IMR-90 (cell line): ENCODE data around the gene EPHX1. TPM values are rescaled to one million over a fixed set of nuclear protein-coding genes. Genes with fewer than 3 reads are reported as not detected.

Experiments
- ATAC-seq: fragments of 200-7000 bp; cut with Tn5 transposase; 2 replicates; pipeline ENCODE4 v1.9.1; 2020; ENCODE audit warnings: low read depth, mild to moderate bottlenecking, moderate library complexity
- BruUV-seq: library from RNA; stranded (reverse); fragments of 400-500 nt; replicated peaks from 2 replicates; lab custom pipeline; 2021; lab: Mats Ljungman, UMichigan
- CTCF ChIA-PET: fragments of 300-600 bp; formaldehyde crosslinking; extraction: SDS; loops from one replicate; lab custom pipeline; 2021; ENCODE audit warnings: antibody characterized with exemption; lab: Yijun Ruan, JAX
- POLR2A ChIA-PET: fragments of 300-600 bp; sonication (Branson Sonifier 250); formaldehyde crosslinking; loops from one replicate; lab custom pipeline; 2022; ENCODE audit warnings: antibody characterized with exemption; ENCODE audit not compliant: unreplicated experiment; lab: Charles Lee
- DNase-seq: peaks from one replicate; pipeline ENCODE4 v3.0.0; 2013
- H2AFZ ChIP-seq: replicated peaks from 2 replicates; pipeline ENCODE3; 2013; ENCODE audit warnings: low read length, mild to moderate bottlenecking; ENCODE audit not compliant: poor library complexity
- H2AK5ac ChIP-seq: 2 replicates; pipeline ENCODE4 v1.6.1; 2013; ENCODE audit warnings: low read depth, low read length, inconsistent platforms
- H2AK9ac ChIP-seq: replicated peaks from 2 replicates; pipeline ENCODE3; 2013; ENCODE audit warnings: mild to moderate bottlenecking, low read depth, low read length, moderate library complexity; ENCODE audit not compliant: poor library complexity
- H2BK120ac ChIP-seq: 2 replicates; pipeline ENCODE4 v1.6.1; 2013; ENCODE audit warnings: low read depth, low read length, inconsistent platforms
- H2BK15ac ChIP-seq: 3 replicates; pipeline ENCODE4 v1.6.1; 2013; ENCODE audit warnings: low read depth, low read length, inconsistent platforms
- H2BK20ac ChIP-seq: 2 replicates; pipeline ENCODE4 v1.6.1; 2013; ENCODE audit warnings: low read depth, mild to moderate bottlenecking, inconsistent platforms, low read length, moderate library complexity
- H2BK5ac ChIP-seq: 2 replicates; pipeline ENCODE4 v1.6.1; 2013; ENCODE audit warnings: mild to moderate bottlenecking, low read depth, low read length, inconsistent platforms; ENCODE audit not compliant: poor library complexity, severe bottlenecking
- H3K14ac ChIP-seq: replicated peaks from 2 replicates; pipeline ENCODE4 v1.6.1; 2013; ENCODE audit warnings: low read depth, low read length, inconsistent platforms
- H3K18ac ChIP-seq: 2 replicates; pipeline ENCODE4 v1.6.1; 2013; ENCODE audit warnings: low read depth, low read length, control low read depth
- H3K23ac ChIP-seq: 2 replicates; pipeline ENCODE4 v1.6.1; 2013; ENCODE audit warnings: low read depth, low read length, inconsistent platforms
- H3K27ac ChIP-seq: 2 replicates; pipeline ENCODE4 v1.5.1; 2013; ENCODE audit warnings: mild to moderate bottlenecking, control low read depth, low read length; ENCODE audit not compliant: insufficient read depth
- H3K27me3 ChIP-seq: 2 replicates; pipeline ENCODE4 v1.6.1; 2013; ENCODE audit warnings: low read length; ENCODE audit not compliant: control insufficient read depth, insufficient read depth
- H3K36me3 ChIP-seq: 2 replicates; pipeline ENCODE4 v1.6.1; 2013; ENCODE audit warnings: low read length, mixed read lengths; ENCODE audit not compliant: control insufficient read depth, insufficient read depth
- H3K4ac ChIP-seq: 2 replicates; pipeline ENCODE4 v1.6.1; 2013; ENCODE audit warnings: low read depth, low read length, inconsistent platforms
- H3K4me1 ChIP-seq: 2 replicates; pipeline ENCODE4 v1.6.1; 2013; ENCODE audit warnings: low read length, mixed read lengths; ENCODE audit not compliant: control insufficient read depth, insufficient read depth
- H3K4me2 ChIP-seq: 2 replicates; pipeline ENCODE4 v1.6.1; 2013; ENCODE audit warnings: low read depth, mild to moderate bottlenecking, control low read depth, low read length, moderate library complexity
- H3K4me3 ChIP-seq: 2 replicates; pipeline ENCODE4 v1.5.1; 2013; ENCODE audit warnings: low read depth, mild to moderate bottlenecking, control low read depth, low read length, moderate library complexity; ENCODE audit not compliant: insufficient read depth
- H3K56ac ChIP-seq: 2 replicates; pipeline ENCODE4 v1.6.1; 2013; ENCODE audit warnings: low read length, inconsistent platforms; ENCODE audit not compliant: insufficient read depth; ENCODE audit errors: extremely low read depth
- H3K79me1 ChIP-seq, 2 experiments: 2 replicates each; pipeline ENCODE4 v1.6.1; 2013; ENCODE audit warnings: low read length in 2 of 2, inconsistent platforms in 1 of 2, low read depth in 1 of 2
- H3K9ac ChIP-seq: 2 replicates; pipeline ENCODE4 v1.6.1; 2013; ENCODE audit warnings: low read depth, low read length, control low read depth
- H3K9me1 ChIP-seq: 2 replicates; pipeline ENCODE4 v1.6.1; 2013; ENCODE audit warnings: low read length, inconsistent platforms; ENCODE audit not compliant: insufficient read depth
- H3K9me3 ChIP-seq: 2 replicates; pipeline ENCODE4 v1.6.1; 2013; ENCODE audit warnings: low read length; ENCODE audit not compliant: control insufficient read depth, insufficient read depth
- H4K20me1 ChIP-seq: 2 replicates; pipeline ENCODE4 v1.6.1; 2013; ENCODE audit warnings: low read length, inconsistent platforms; ENCODE audit not compliant: insufficient read depth
- H4K5ac ChIP-seq: 2 replicates; pipeline ENCODE4 v1.6.1; 2013; ENCODE audit warnings: mild to moderate bottlenecking, low read depth, low read length, control low read depth
- H4K8ac ChIP-seq, 2 experiments: 2 replicates each; pipeline ENCODE4 v1.6.1; 2013; ENCODE audit warnings: low read depth in 2 of 2, low read length in 2 of 2, control low read depth in 1 of 2, inconsistent platforms in 1 of 2
- H4K91ac ChIP-seq: 2 replicates; pipeline ENCODE4 v1.6.1; 2013; ENCODE audit warnings: low read depth, low read length, inconsistent platforms; ENCODE audit not compliant: insufficient read depth
- BHLHE40 ChIP-seq: fragments of 150-350 bp; IDR thresholded peaks from 2 replicates; pipeline ENCODE4 v1.6.1; 2016; ENCODE audit warnings: mild to moderate bottlenecking, low read depth, low read length
- CEBPB ChIP-seq: IDR thresholded peaks from 2 replicates; pipeline ENCODE4 v1.6.1; 2012; ENCODE audit warnings: low read depth, low read length, improper control_type of control experiment
- ELK1 ChIP-seq: fragments of 150-350 bp; IDR thresholded peaks from 2 replicates; pipeline ENCODE4 v1.6.1; 2016; ENCODE audit warnings: low read depth, mild to moderate bottlenecking, low read length, moderate library complexity, borderline replicate concordance
- FOS ChIP-seq: fragments of 150-350 bp; IDR thresholded peaks from 2 replicates; pipeline ENCODE4 v1.6.1; 2016; ENCODE audit warnings: low read depth, low read length
- MAZ ChIP-seq: IDR thresholded peaks from 2 replicates; pipeline ENCODE4 v1.6.1; 2012; ENCODE audit warnings: low read depth, mild to moderate bottlenecking, low read length, improper control_type of control experiment, moderate library complexity, borderline replicate concordance
- NFE2L2 ChIP-seq: fragments of 150-350 bp; IDR thresholded peaks from 2 replicates; pipeline ENCODE4 v1.6.1; 2016; ENCODE audit warnings: low read depth, mild to moderate bottlenecking, low read length
- POLR2A ChIP-seq: IDR thresholded peaks from 2 replicates; pipeline ENCODE4 v1.6.1; 2012; ENCODE audit warnings: mild to moderate bottlenecking, low read depth, low read length
- RAD21 ChIP-seq: IDR thresholded peaks from 2 replicates; pipeline ENCODE4 v1.6.1; 2012; ENCODE audit warnings: low read length, improper control_type of control experiment
- RCOR1 ChIP-seq: IDR thresholded peaks from 2 replicates; pipeline ENCODE4 v1.6.1; 2012; ENCODE audit warnings: mild to moderate bottlenecking, low read length, improper control_type of control experiment; ENCODE audit not compliant: insufficient replicate concordance
- RFX5 ChIP-seq: IDR thresholded peaks from 2 replicates; pipeline ENCODE4 v1.8.0; 2012; ENCODE audit warnings: low read depth, mild to moderate bottlenecking, low read length, moderate library complexity
- SMC3 ChIP-seq: fragments of 150-350 bp; IDR thresholded peaks from 2 replicates; pipeline ENCODE4 v1.6.1; 2016; ENCODE audit warnings: low read depth, mild to moderate bottlenecking, antibody characterized with exemption, low read length, moderate library complexity
- WGBS, 2 experiments: methylation state at CpG; one replicate each; pipeline versions ENCODE4 v1.1.5 to v1.1.7; 2013; ENCODE audit warnings: missing lambda C conversion rate in 2 of 2; ENCODE audit not compliant: insufficient read length in 1 of 2; ENCODE audit errors: extremely low coverage in 2 of 2; 5-methylcytosine and 5-hydroxymethylcytosine counted together
- dilution Hi-C: fragments of 300-500 bp; cut with HindIII; formaldehyde crosslinking; loops from one replicate; pipeline ENCODE4 v1.14.3; 2018; ENCODE audit warnings: low sequenced_read_pairs; ENCODE audit not compliant: unreplicated experiment
- in situ Hi-C: fragments of 300-500 bp; cut with MboI; formaldehyde crosslinking; loops from 3 replicates; pipeline ENCODE4 v1.14.3; 2019; ENCODE audit warnings: low sequenced_read_pairs, inconsistent platforms, mixed read lengths
- intact Hi-C: fragments of 100-400 bp; cut with micrococcal nuclease; formaldehyde crosslinking; loops from 2 replicates; pipeline ENCODE4 v1.10.0; 2022
- polyA plus RNA-seq, 3 experiments: library from polyadenylated mRNA; depleted of rRNA; stranded (reverse); fragments of >200 nt; gene quantifications; 2 replicates each; pipeline ENCODE4 v1.2.3, GENCODE V29; 2012; ENCODE audit warnings: low replicate concordance in 1 of 3
- total RNA-seq: library from RNA; depleted of rRNA; stranded (reverse); fragments of >200 nt; gene quantifications from 2 replicates; pipeline ENCODE4 v1.2.3, GENCODE V29; 2012
- TF ChIP-seq, protein P1 (sequence below): conservative IDR thresholded peaks from 2 replicates; pipeline ENCODE4 v1.5.1; 2012; ENCODE audit warnings: mild to moderate bottlenecking, low read depth, low read length, improper control_type of control experiment
- TF ChIP-seq, protein P2 (sequence below): fragments of 150-350 bp; IDR thresholded peaks from 2 replicates; pipeline ENCODE4 v1.6.1; 2017; ENCODE audit warnings: mild to moderate bottlenecking, antibody characterized with exemption, low read length, low read depth

Gene EPHX1
- total and polyA plus RNA-seq, 2 of the 4 experiments (the other 2 are of a cell fraction), result 20.3 to 46.3 TPM

DNA sequence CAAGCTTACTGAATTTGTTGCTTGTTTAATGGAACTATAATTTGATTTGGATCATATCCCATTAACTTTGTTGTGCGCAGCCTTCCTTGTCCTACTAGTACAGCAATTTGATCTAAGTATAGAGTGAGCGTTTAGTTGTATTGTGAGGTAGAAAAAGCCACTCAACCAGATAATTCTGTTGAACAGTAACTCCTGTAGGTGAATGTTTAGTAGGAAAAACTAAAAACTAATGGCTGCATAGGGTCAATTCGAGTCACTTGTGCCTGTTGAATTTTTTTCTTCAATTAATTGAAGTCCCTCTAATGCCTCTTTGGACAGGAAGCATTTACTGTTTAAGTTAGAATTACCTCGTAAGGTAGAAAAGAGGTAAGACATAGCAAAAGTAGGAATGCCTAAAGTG lies 15.0 kb upstream of the EPHX1 start:
- in situ Hi-C loops, result no loop called here
- Histone ChIP-seq H3K18ac (no peak overlapping the region), H3K4me3 (no peak overlapping the region), H3K14ac (no peak overlapping the region), H3K36me3 (peaks cover 12% of the 10 kb centered on the region), H2BK15ac (no peak overlapping the region), H3K56ac (no peak overlapping the region), H2BK20ac (no peak overlapping the region), H4K20me1 (no peaks in the 10 kb centered on the region; the same call in 1 of the 2 replicates), H3K27me3 (no peaks in the 10 kb centered on the region), H3K9me3 (no peaks in the 10 kb centered on the region), H2AFZ (no peak overlapping the region), H2BK5ac (no peak overlapping the region), H3K9ac (no peak overlapping the region), H4K8ac (no peak overlapping the region), H3K23ac (no peak overlapping the region), H3K4me2 (no peak overlapping the region), H3K4me1 (no peaks in the 10 kb centered on the region), H3K4ac (no peak overlapping the region), H2AK5ac (no peak overlapping the region), H4K91ac (no peak overlapping the region), H3K9me1 (no peaks in the 10 kb centered on the region), H2BK120ac (no peak overlapping the region), H3K79me1 (peaks cover 4 to 15% of the 10 kb centered on the region in 2 experiments; a peak in 3 of 4 replicates), H2AK9ac (no peak overlapping the region), H3K27ac (no peak overlapping the region), H4K5ac (no peak overlapping the region)
- 100% methylated on average over 1 of the region's 4 CpGs; no CpG with 5 or more reads in 1 of the 2 experiments for WGBS, 2 experiments
- DNase-seq (no peak), ATAC-seq (no peak)
- intact Hi-C loops, result no loop called here
- CTCF ChIA-PET, result no interaction called here
- no peak for TF ChIP-seq RCOR1
- TF ChIP-seq, protein P1, sequence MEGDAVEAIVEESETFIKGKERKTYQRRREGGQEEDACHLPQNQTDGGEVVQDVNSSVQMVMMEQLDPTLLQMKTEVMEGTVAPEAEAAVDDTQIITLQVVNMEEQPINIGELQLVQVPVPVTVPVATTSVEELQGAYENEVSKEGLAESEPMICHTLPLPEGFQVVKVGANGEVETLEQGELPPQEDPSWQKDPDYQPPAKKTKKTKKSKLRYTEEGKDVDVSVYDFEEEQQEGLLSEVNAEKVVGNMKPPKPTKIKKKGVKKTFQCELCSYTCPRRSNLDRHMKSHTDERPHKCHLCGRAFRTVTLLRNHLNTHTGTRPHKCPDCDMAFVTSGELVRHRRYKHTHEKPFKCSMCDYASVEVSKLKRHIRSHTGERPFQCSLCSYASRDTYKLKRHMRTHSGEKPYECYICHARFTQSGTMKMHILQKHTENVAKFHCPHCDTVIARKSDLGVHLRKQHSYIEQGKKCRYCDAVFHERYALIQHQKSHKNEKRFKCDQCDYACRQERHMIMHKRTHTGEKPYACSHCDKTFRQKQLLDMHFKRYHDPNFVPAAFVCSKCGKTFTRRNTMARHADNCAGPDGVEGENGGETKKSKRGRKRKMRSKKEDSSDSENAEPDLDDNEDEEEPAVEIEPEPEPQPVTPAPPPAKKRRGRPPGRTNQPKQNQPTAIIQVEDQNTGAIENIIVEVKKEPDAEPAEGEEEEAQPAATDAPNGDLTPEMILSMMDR, result no peak
- TF ChIP-seq, protein P2, sequence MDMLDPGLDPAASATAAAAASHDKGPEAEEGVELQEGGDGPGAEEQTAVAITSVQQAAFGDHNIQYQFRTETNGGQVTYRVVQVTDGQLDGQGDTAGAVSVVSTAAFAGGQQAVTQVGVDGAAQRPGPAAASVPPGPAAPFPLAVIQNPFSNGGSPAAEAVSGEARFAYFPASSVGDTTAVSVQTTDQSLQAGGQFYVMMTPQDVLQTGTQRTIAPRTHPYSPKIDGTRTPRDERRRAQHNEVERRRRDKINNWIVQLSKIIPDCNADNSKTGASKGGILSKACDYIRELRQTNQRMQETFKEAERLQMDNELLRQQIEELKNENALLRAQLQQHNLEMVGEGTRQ, result no peak
- TF ChIP-seq BHLHE40, result no peak
- no peak for TF ChIP-seq NFE2L2
- no peak for TF ChIP-seq RAD21
- no peak for TF ChIP-seq MAZ
- TF ChIP-seq RFX5, result no peak
- no peak for TF ChIP-seq ELK1
- TF ChIP-seq CEBPB, result no peak
- no peak for TF ChIP-seq POLR2A
- TF ChIP-seq SMC3, result no peak
- TF ChIP-seq FOS, result no peak
- BruUV-seq, result no TSS peak
- dilution Hi-C loops, result no loop called here
- POLR2A ChIA-PET, result no interaction called here
